DOHH2 (cell line): Measurements from ENCODE around the gene SAMD8.
"Not testable (repeated sequence)": the region's sequence is repeated elsewhere in the genome, so short reads cannot be mapped to it uniquely, and the experiment has no call there.

Experiments
- H3F3A ChIP-seq: fragments of 200-600 bp; sonication (generic), shearing (Covaris generic); 2 replicates; pipeline ENCODE4 v1.6.0; 2016; ENCODE audit warnings: antibody characterized with exemption, mild to moderate bottlenecking; ENCODE audit not compliant: control insufficient read depth, insufficient read depth
- H3K27ac ChIP-seq: fragments of 200-600 bp; sonication (generic); 2 replicates; pipeline ENCODE4 v1.5.1; 2014; ENCODE audit warnings: low read depth, mild to moderate bottlenecking, low read length, moderate library complexity
- H3K27me3 ChIP-seq: fragments of 200-600 bp; sonication (generic); 2 replicates; pipeline ENCODE4 v1.6.1; 2014; ENCODE audit warnings: mild to moderate bottlenecking, low read length, mixed read lengths; ENCODE audit not compliant: control insufficient read depth
- H3K36me3 ChIP-seq: fragments of 200-600 bp; sonication (generic); 2 replicates; pipeline ENCODE4 v1.6.1; 2014; ENCODE audit warnings: mild to moderate bottlenecking, low read length, moderate library complexity, mixed read lengths; ENCODE audit not compliant: control insufficient read depth
- H3K4me1 ChIP-seq: fragments of 200-600 bp; sonication (generic); 2 replicates; pipeline ENCODE4 v1.6.1; 2014; ENCODE audit warnings: mild to moderate bottlenecking, low read length, mixed read lengths; ENCODE audit not compliant: control insufficient read depth
- H3K4me2 ChIP-seq: fragments of 200-600 bp; sonication (generic); 2 replicates; pipeline ENCODE4 v1.6.0; 2014; ENCODE audit warnings: mild to moderate bottlenecking, low read length, moderate library complexity
- H3K4me3 ChIP-seq: fragments of 200-600 bp; sonication (generic); 2 replicates; pipeline ENCODE4 v1.5.1; 2014; ENCODE audit warnings: mild to moderate bottlenecking, low read length, mixed read lengths
- H3K79me2 ChIP-seq: fragments of 200-600 bp; sonication (generic); 2 replicates; pipeline ENCODE4 v1.6.1; 2014; ENCODE audit warnings: mild to moderate bottlenecking, low read length, mixed read lengths; ENCODE audit not compliant: control insufficient read depth
- H3K9me2 ChIP-seq: fragments of 200-600 bp; sonication (generic); replicated peaks from 2 replicates; pipeline ENCODE4 v1.6.1; 2014; ENCODE audit warnings: mild to moderate bottlenecking, low read length, mixed read lengths; ENCODE audit not compliant: control insufficient read depth
- H3K9me3 ChIP-seq: fragments of 200-600 bp; sonication (generic); 2 replicates; pipeline ENCODE4 v1.6.1; 2014; ENCODE audit warnings: antibody characterized with exemption, low read length, mixed read lengths; ENCODE audit not compliant: control insufficient read depth, insufficient read depth
- H4K20me1 ChIP-seq: fragments of 200-600 bp; sonication (generic); 2 replicates; pipeline ENCODE4 v1.6.0; 2014; ENCODE audit warnings: low read depth, mild to moderate bottlenecking, antibody characterized with exemption, low read length, moderate library complexity; ENCODE audit not compliant: control insufficient read depth, insufficient read depth
- EZH2phosphoT487 ChIP-seq: fragments of 200-600 bp; sonication (generic); IDR thresholded peaks from 2 replicates; pipeline ENCODE4 v1.6.1; 2017; ENCODE audit warnings: borderline replicate concordance, mild to moderate bottlenecking, antibody characterized with exemption, low read length, moderate library complexity, mixed read lengths
- TF ChIP-seq, protein P1 (sequence below): fragments of 200-600 bp; sonication (generic); IDR thresholded peaks from one replicate; pipeline ENCODE4 v1.5.1; 2014; ENCODE audit warnings: antibody characterized with exemption, mild to moderate bottlenecking, low read depth, low read length; ENCODE audit not compliant: poor library complexity, severe bottlenecking

SAMD8 gene

DNA sequence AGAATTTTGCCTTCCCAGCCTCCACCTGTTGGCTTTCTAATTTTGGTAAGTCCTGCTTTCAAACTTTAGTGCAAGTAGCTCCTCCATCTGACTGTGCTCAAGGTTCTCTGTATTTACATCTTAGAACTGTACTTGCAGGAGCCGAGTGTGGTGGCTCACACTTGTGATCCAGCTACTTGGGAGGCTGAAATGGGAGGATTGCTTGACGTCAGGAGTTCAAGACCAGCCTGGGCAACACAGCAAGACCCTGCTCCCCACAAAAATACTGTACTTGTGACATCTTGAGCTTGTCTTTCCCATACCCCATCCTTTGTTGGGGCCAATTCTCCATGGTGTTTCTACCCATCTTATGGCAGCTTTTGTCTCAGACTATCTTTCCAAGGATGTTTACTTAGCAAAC lies 94.5 kb downstream of the SAMD8 start:
- H3K27ac ChIP-seq: no peak overlapping the region
- peaks cover 7% of the 10 kb centered on the region for H3K4me1 ChIP-seq
- no peak overlapping the region for H3K4me3 ChIP-seq

GRCh38 chr10:75206638-75207037 lies 95.2 kb downstream of the SAMD8 start:
- H3K4me3 ChIP-seq, H3K36me3 ChIP-seq, H3K27ac ChIP-seq, H3K27me3 ChIP-seq, H3K4me1 ChIP-seq, H3K9me2 ChIP-seq, H3K4me2 ChIP-seq, H3K9me3 ChIP-seq, H4K20me1 ChIP-seq, H3F3A ChIP-seq: not testable (repeated sequence)
- H3K79me2 ChIP-seq: peaks cover 13% of the 10 kb centered on the region

More for the DNA sequence above, 94.5 kb downstream of the SAMD8 start:
- no peaks in the 10 kb centered on the region for H3F3A ChIP-seq
- H3K27me3 ChIP-seq: no peaks in the 10 kb centered on the region
- TF ChIP-seq, protein P1, sequence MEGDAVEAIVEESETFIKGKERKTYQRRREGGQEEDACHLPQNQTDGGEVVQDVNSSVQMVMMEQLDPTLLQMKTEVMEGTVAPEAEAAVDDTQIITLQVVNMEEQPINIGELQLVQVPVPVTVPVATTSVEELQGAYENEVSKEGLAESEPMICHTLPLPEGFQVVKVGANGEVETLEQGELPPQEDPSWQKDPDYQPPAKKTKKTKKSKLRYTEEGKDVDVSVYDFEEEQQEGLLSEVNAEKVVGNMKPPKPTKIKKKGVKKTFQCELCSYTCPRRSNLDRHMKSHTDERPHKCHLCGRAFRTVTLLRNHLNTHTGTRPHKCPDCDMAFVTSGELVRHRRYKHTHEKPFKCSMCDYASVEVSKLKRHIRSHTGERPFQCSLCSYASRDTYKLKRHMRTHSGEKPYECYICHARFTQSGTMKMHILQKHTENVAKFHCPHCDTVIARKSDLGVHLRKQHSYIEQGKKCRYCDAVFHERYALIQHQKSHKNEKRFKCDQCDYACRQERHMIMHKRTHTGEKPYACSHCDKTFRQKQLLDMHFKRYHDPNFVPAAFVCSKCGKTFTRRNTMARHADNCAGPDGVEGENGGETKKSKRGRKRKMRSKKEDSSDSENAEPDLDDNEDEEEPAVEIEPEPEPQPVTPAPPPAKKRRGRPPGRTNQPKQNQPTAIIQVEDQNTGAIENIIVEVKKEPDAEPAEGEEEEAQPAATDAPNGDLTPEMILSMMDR: no peak
- TF ChIP-seq EZH2phosphoT487: no peak
- peaks cover 2% of the 10 kb centered on the region for H3K36me3 ChIP-seq
- no peaks in the 10 kb centered on the region for H3K9me2 ChIP-seq
- peaks cover 5% of the 10 kb centered on the region for H3K79me2 ChIP-seq
- no peak overlapping the region for H3K4me2 ChIP-seq
- no peaks in the 10 kb centered on the region for H3K9me3 ChIP-seq
- H4K20me1 ChIP-seq: no peaks in the 10 kb centered on the region

DNA sequence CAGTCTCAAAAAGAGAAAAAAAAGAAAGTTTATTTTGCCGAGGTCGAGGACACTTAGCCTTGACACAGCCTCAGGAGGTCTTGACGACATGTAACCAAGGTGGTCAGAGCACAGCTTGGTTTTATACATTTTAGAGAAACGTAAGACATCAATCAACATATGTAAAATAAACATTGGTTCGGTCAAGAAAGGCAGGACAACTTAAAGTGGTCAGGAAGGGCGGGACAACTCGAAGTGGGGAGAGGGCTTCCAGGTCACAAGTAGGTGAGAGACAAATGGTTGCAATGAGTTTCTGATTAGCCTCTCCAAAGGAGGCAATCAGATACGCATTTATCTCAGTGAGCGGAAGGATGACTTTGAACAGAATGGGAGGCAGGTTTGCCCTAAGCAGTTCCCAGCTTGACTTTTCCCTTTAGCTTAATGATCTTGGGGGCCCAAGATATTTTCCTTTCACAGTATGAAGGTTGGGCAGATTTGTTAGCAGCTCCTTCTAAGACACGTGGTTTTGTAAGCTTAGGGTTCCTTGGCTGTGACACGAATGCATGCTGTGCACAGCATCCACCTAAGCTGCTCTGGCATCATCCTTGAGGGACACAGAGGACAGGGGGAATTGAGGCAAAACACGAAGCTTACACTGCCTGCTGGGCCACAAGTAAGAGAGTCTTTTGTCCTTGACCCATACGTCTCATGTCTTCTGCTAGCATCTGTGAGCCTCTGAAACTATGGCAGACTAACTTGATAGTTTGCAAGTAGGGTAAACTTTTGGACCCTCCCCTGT lies 95.8 kb downstream of the SAMD8 start:
- Histone ChIP-seq H3F3A (no peaks in the 10 kb centered on the region), H3K4me2 (no peak overlapping the region), H3K27me3 (no peaks in the 10 kb centered on the region), H3K9me2 (no peaks in the 10 kb centered on the region), H4K20me1 (peaks cover 5% of the 10 kb centered on the region; the same call in 1 of the 2 replicates), H3K4me1 (peaks cover 14% of the 10 kb centered on the region), H3K4me3 (no peak overlapping the region), H3K27ac (no peak overlapping the region), H3K79me2 (peaks cover 19% of the 10 kb centered on the region), H3K36me3 (peaks cover 15% of the 10 kb centered on the region), H3K9me3 (no peaks in the 10 kb centered on the region)
- TF ChIP-seq, protein P1: no peak
- no peak for TF ChIP-seq EZH2phosphoT487

GRCh38 chr10:75207857-75208144 lies 96.3 kb downstream of the SAMD8 start:
- H3K79me2 ChIP-seq: peaks cover 24% of the 10 kb centered on the region
- no peak overlapping the region for H3K27ac ChIP-seq
- peaks cover 9% of the 10 kb centered on the region; the same call in 1 of the 2 replicates for H4K20me1 ChIP-seq
- no peak for TF ChIP-seq EZH2phosphoT487
- TF ChIP-seq, protein P1: no peak
- H3K27me3 ChIP-seq: no peaks in the 10 kb centered on the region
- peaks cover 19% of the 10 kb centered on the region for H3K4me1 ChIP-seq
- no peak overlapping the region for H3K4me2 ChIP-seq
- H3K9me2 ChIP-seq: no peaks in the 10 kb centered on the region
- H3F3A ChIP-seq: no peaks in the 10 kb centered on the region
- H3K36me3 ChIP-seq: peaks cover 21% of the 10 kb centered on the region
- H3K4me3 ChIP-seq: no peak overlapping the region
- no peaks in the 10 kb centered on the region for H3K9me3 ChIP-seq
